NCI-H69 (cell line): ENCODE data around the gene ZMIZ1.
A peak's percentile ranks its signal among the peaks of the same experiment; 100 is the strongest.

Experiments
- DNase-seq: peaks from one replicate; lab custom pipeline; 2025; lab: John Stamatoyannopoulos, UW

Gene ZMIZ1

GRCh38 chr10:79232864-79233263 lies 164.1 kb downstream of the ZMIZ1 start:
- peak; percentile 59 for DNase-seq

- no peak for DNase-seq
Measured at GRCh38 chr10:79234391-79235315, 165.9 kb downstream of the ZMIZ1 start.

- no peak for DNase-seq
Measured at GRCh38 chr10:79235765-79236432, 167.1 kb downstream of the ZMIZ1 start.

- DNase-seq: no peak
Measured at GRCh38 chr10:79236433-79236765, 167.6 kb downstream of the ZMIZ1 start.

GRCh38 chr10:79237454-79238157 lies 168.8 kb downstream of the ZMIZ1 start:
- DNase-seq: peak; percentile 81

- DNase-seq: peak; percentile 81
Measured at GRCh38 chr10:79238158-79238520, 169.4 kb downstream of the ZMIZ1 start.

GRCh38 chr10:79238606-79239005 lies 169.8 kb downstream of the ZMIZ1 start:
- no peak for DNase-seq

GRCh38 chr10:79239275-79239779 lies 170.6 kb downstream of the ZMIZ1 start:
- DNase-seq: no peak

- no peak for DNase-seq
Measured at GRCh38 chr10:79239924-79240581, 171.3 kb downstream of the ZMIZ1 start.

- DNase-seq: no peak
Measured at GRCh38 chr10:79241629-79241989, 172.8 kb downstream of the ZMIZ1 start.

- peak; percentile 72 for DNase-seq
Measured at GRCh38 chr10:79241990-79242619, 173.3 kb downstream of the ZMIZ1 start.

- DNase-seq: peak; percentile 87
Measured at GRCh38 chr10:79242620-79243152, 173.9 kb downstream of the ZMIZ1 start.

GRCh38 chr10:79243181-79244067 lies 174.7 kb downstream of the ZMIZ1 start:
- peak; percentile 73 for DNase-seq

- DNase-seq: peak; percentile 19
Measured at GRCh38 chr10:79244068-79244442, 175.3 kb downstream of the ZMIZ1 start.

GRCh38 chr10:79244841-79245504 lies 176.2 kb downstream of the ZMIZ1 start:
- DNase-seq: no peak

- DNase-seq: no peak
Measured at GRCh38 chr10:79245539-79246208, 176.9 kb downstream of the ZMIZ1 start.

- peak; percentile 27 for DNase-seq
Measured at GRCh38 chr10:79246209-79246581, 177.4 kb downstream of the ZMIZ1 start.

GRCh38 chr10:79246606-79247275 lies 178.0 kb downstream of the ZMIZ1 start:
- DNase-seq: no peak
